ENCODE measurements around the gene SDK2.

- TF ChIP-seq CTCF (IDR thresholded peaks at IDR 0.05) (no peak), POLR2A (IDR thresholded peaks at IDR 0.05) (no peak)
Observed at GRCh38 chr17:73498886-73499554, 145.2 kb downstream of the SDK2 start.
